Thyroid gland (tissue), 4 donors: Measurements from ENCODE around the gene GMPS.
"Not testable (repeated sequence)": the region's sequence is repeated elsewhere in the genome, so short reads cannot be mapped to it uniquely, and the experiment has no call there.

Experiments
- CTCF ChIP-seq, 6 experiments: fragments of 200-600 bp in 3 of 6; fragments of 450-650 bp in 3 of 6; sonication (generic) in 3 of 6; IDR thresholded peaks; one replicate each; pipeline ENCODE4 v1.5.1; 2016 to 2019; ENCODE audit warnings: antibody characterized with exemption in 6 of 6, mild to moderate bottlenecking in 2 of 6, inconsistent platforms in 1 of 6, moderate library complexity in 1 of 6
- POLR2A ChIP-seq, 2 donors: fragments of 450-650 bp; IDR thresholded peaks; one replicate each; pipeline ENCODE4 v1.6.1; 2017; ENCODE audit warnings: antibody characterized with exemption in 2 of 2, mild to moderate bottlenecking in 2 of 2, moderate library complexity in 1 of 2

- not testable (repeated sequence) for TF ChIP-seq CTCF, POLR2A (IDR thresholded peaks at IDR 0.05)
These were observed 21.0 kb upstream of the GMPS start for GRCh38 chr3:155849404-155849803.
